Measurements from ENCODE around the gene TMEM212. TPM values are rescaled to one million over a fixed set of nuclear protein-coding genes. Genes with fewer than 3 reads are reported as not detected.
A peak's percentile ranks its signal among the peaks of the same experiment; 100 is the strongest.

Gene TMEM212
- polyA plus RNA-seq, 1 donor = 0.15 TPM

- no peak for DNase-seq
Measured at GRCh38 chr3:171860830-171861535, 17.8 kb downstream of the TMEM212 start.

- DNase-seq = no peak
Measured at GRCh38 chr3:171862392-171862791, 19.2 kb downstream of the TMEM212 start.

GRCh38 chr3:171862993-171863521 is 19.9 kb downstream of the TMEM212 start:
- no peak for DNase-seq

- no peak for DNase-seq
Measured at GRCh38 chr3:171863920-171864319, 20.8 kb downstream of the TMEM212 start.

GRCh38 chr3:171865191-171865865 is 22.2 kb downstream of the TMEM212 start:
- no peak for DNase-seq

- DNase-seq = no peak
Measured at GRCh38 chr3:171867981-171868380, 24.8 kb downstream of the TMEM212 start.

- DNase-seq = no peak
Measured at GRCh38 chr3:171871392-171872274, 28.5 kb downstream of the TMEM212 start.

- no peak for DNase-seq
Measured at GRCh38 chr3:171873580-171873979, 30.4 kb downstream of the TMEM212 start.

- DNase-seq = peak; percentile 85
Measured at GRCh38 chr3:171874251-171874681, 31.1 kb downstream of the TMEM212 start.

- DNase-seq = no peak
Measured at GRCh38 chr3:171874879-171875278, 31.7 kb downstream of the TMEM212 start.

- DNase-seq = no peak
Measured at GRCh38 chr3:171875923-171876412, 32.8 kb downstream of the TMEM212 start.

GRCh38 chr3:171876680-171877147 is 33.6 kb downstream of the TMEM212 start:
- peak; percentile 71 for DNase-seq

- DNase-seq = no peak
Measured at GRCh38 chr3:171878461-171879225, 35.5 kb downstream of the TMEM212 start.

GRCh38 chr3:171879472-171879871 is 36.3 kb downstream of the TMEM212 start:
- DNase-seq = no peak

GRCh38 chr3:171880101-171880870 is 37.1 kb downstream of the TMEM212 start:
- DNase-seq = no peak

- no peak for DNase-seq
Measured at GRCh38 chr3:171881251-171881650, 38.1 kb downstream of the TMEM212 start.

- DNase-seq = no peak
Measured at GRCh38 chr3:171883257-171883892, 40.2 kb downstream of the TMEM212 start.

- DNase-seq = no peak
Measured at GRCh38 chr3:171883893-171884279, 40.7 kb downstream of the TMEM212 start.

GRCh38 chr3:171888466-171888865 is 45.3 kb downstream of the TMEM212 start:
- DNase-seq = no peak

GRCh38 chr3:171890398-171890797 is 47.2 kb downstream of the TMEM212 start:
- DNase-seq = no peak

Data from hindlimb muscle (tissue), 1 donor.